Transverse colon (tissue), 4 donors: ENCODE measurements around the gene APC2. TPM values are rescaled to one million over a fixed set of nuclear protein-coding genes. Genes with fewer than 3 reads are reported as not detected.
A peak's percentile ranks its signal among the peaks of the same experiment; 100 is the strongest.

Experiments
- DNase-seq: peaks from one replicate; pipeline ENCODE4 v3.0.0-alpha.2; 2019
- H3K27ac ChIP-seq, 4 donors: fragments of 200-600 bp; sonication (generic); 2 replicates each; pipeline ENCODE4 v1.5.1; 2016 to 2018; ENCODE audit warnings: inconsistent platforms in 4 of 4
- H3K27me3 ChIP-seq: fragments of 200-600 bp; sonication (generic); 2 replicates; pipeline ENCODE4 v1.5.1; 2017; ENCODE audit warnings: inconsistent platforms
- H3K36me3 ChIP-seq, 4 donors: fragments of 200-600 bp; sonication (generic); 2 replicates each; pipeline ENCODE4 v1.5.1; 2017 to 2019; ENCODE audit warnings: inconsistent platforms in 4 of 4
- H3K4me1 ChIP-seq, 4 donors: fragments of 200-600 bp; sonication (generic); 2 replicates each; pipeline ENCODE4 v1.5.1; 2017 to 2020; ENCODE audit warnings: inconsistent platforms in 4 of 4
- H3K4me3 ChIP-seq, 4 donors: fragments of 200-600 bp; sonication (generic); 1 replicate in 1 of 4; 2 replicates in 3 of 4; pipeline versions ENCODE4 v1.5.1 to v1.6.1; 2017 to 2019; ENCODE audit warnings: inconsistent platforms in 4 of 4
- H3K9me3 ChIP-seq, 2 donors: fragments of 200-600 bp; sonication (generic); 2 replicates each; pipeline ENCODE4 v1.5.1; 2017 to 2019; ENCODE audit warnings: inconsistent platforms in 2 of 2
- CTCF ChIP-seq, 5 experiments: fragments of 200-600 bp in 3 of 5; fragments of 450-650 bp in 2 of 5; sonication (generic) in 3 of 5; IDR thresholded peaks; 1 replicate in 2 of 5; 2 replicates in 3 of 5; pipeline ENCODE4 v1.5.1; 2016 to 2017; ENCODE audit warnings: antibody characterized with exemption in 5 of 5, inconsistent platforms in 3 of 5, mild to moderate bottlenecking in 2 of 5, moderate library complexity in 1 of 5
- EP300 ChIP-seq: sonication (generic); formaldehyde crosslinking; IDR thresholded peaks from one replicate; pipeline ENCODE4 v1.6.1; 2017; ENCODE audit warnings: antibody characterized with exemption, low read depth
- POLR2A ChIP-seq: fragments of 450-650 bp; IDR thresholded peaks from one replicate; pipeline ENCODE4 v1.6.1; 2016; ENCODE audit warnings: antibody characterized with exemption, mild to moderate bottlenecking, moderate library complexity
- POLR2AphosphoS5 ChIP-seq, 3 donors: sonication (generic); formaldehyde crosslinking; IDR thresholded peaks; one replicate each; pipeline ENCODE4 v1.6.1; 2016; ENCODE audit warnings: antibody characterized with exemption in 3 of 3
- WGBS, 2 donors: methylation state at CpG; one replicate each; pipeline ENCODE4 v1.1.5; 2018; ENCODE audit warnings: low coverage in 1 of 2; 5-methylcytosine and 5-hydroxymethylcytosine counted together
- in situ Hi-C, 4 donors: fragments of 200-750 bp; cut with MboI; loops; one replicate each; pipeline versions ENCODE4 v1.15.0 to v1.15.1; 2017; ENCODE audit warnings: low sequenced_read_pairs in 3 of 4, low pct_ligation_motif_present in 1 of 4, low pct_unique_long_range_greater_than_20kb in 1 of 4
- intact Hi-C: fragments of 100-400 bp; cut with DNase I; formaldehyde crosslinking; loops from one replicate; pipeline ENCODE4 v1.15.1; 2023; ENCODE audit warnings: low total_unique reads
- total RNA-seq, 4 donors: library from RNA; depleted of rRNA; stranded (reverse); fragments of >200 nt; gene quantifications; one replicate each; pipeline ENCODE4 v1.1.0, GENCODE V29; 2016

Gene APC2
- total RNA-seq, 4 donors from 2014 or later, result under 0.01 to 6.0 (median 0.36) TPM

- H3K9me3 ChIP-seq, result no peaks in the 10 kb centered on the region
- in situ Hi-C loops, result no loop called here
- WGBS, 2 donors, result 14% methylated on average over 35 of the region's 92 CpGs; no CpG with 5 or more reads in 1 of the 2 donors
- H3K36me3 ChIP-seq, result no peaks in the 10 kb centered on the region
- intact Hi-C loops, result no loop called here
- no peak for DNase-seq
- no peak overlapping the region for H3K27ac ChIP-seq
- no peak for TF ChIP-seq EP300
- no peak for TF ChIP-seq CTCF (IDR thresholded peaks at IDR 0.05)
- no peak for TF ChIP-seq POLR2AphosphoS5 (IDR thresholded peaks at IDR 0.05)
- no peak for TF ChIP-seq POLR2A
- peaks cover 82% of the 10 kb centered on the region for H3K27me3 ChIP-seq
- peak overlapping the region in 1 of 4 donors; percentile 5 for H3K4me3 ChIP-seq
- H3K4me1 ChIP-seq, result peaks cover 33 to 66% (median 54%) of the 10 kb centered on the region in 4 donors
Measured at GRCh38 chr19:1467490-1468273, 17.8 kb downstream of the APC2 start.

GRCh38 chr19:1468274-1468820 is 18.4 kb downstream of the APC2 start:
- in situ Hi-C loops (no loop called here), intact Hi-C loops (no loop called here)
- Histone ChIP-seq H3K4me1 (peaks cover 33 to 66% (median 54%) of the 10 kb centered on the region in 4 donors), H3K4me3 (peak overlapping the region in 1 of 4 donors; percentile 25), H3K9me3 (no peaks in the 10 kb centered on the region), H3K27ac (no peak overlapping the region), H3K36me3 (no peaks in the 10 kb centered on the region), H3K27me3 (peaks cover 89% of the 10 kb centered on the region)
- 12% methylated on average over 32 of the region's 49 CpGs; no CpG with 5 or more reads in 1 of the 2 donors for WGBS, 2 donors
- no peak for DNase-seq
- no peak for TF ChIP-seq EP300
- TF ChIP-seq POLR2AphosphoS5 (IDR thresholded peaks at IDR 0.05), result no peak
- TF ChIP-seq CTCF (IDR thresholded peaks at IDR 0.05), result no peak
- TF ChIP-seq POLR2A, result no peak

GRCh38 chr19:1468821-1469254 is 18.9 kb downstream of the APC2 start:
- no CpG with 5 or more reads among the region's 47 CpGs for WGBS, 2 donors
- in situ Hi-C loops (no loop called here), intact Hi-C loops (no loop called here)
- Histone ChIP-seq H3K27ac (no peak overlapping the region), H3K4me3 (peak overlapping the region in 2 of 4 donors; percentile 23 to 25), H3K9me3 (no peaks in the 10 kb centered on the region), H3K36me3 (no peaks in the 10 kb centered on the region), H3K27me3 (peaks cover 92% of the 10 kb centered on the region), H3K4me1 (peaks cover 33 to 66% (median 54%) of the 10 kb centered on the region in 4 donors)
- DNase-seq, result no peak
- TF ChIP-seq CTCF (IDR thresholded peaks at IDR 0.05), result no peak
- no peak for TF ChIP-seq EP300
- no peak for TF ChIP-seq POLR2A
- no peak for TF ChIP-seq POLR2AphosphoS5 (IDR thresholded peaks at IDR 0.05)

- Histone ChIP-seq H3K27ac (no peak overlapping the region), H3K9me3 (no peaks in the 10 kb centered on the region), H3K27me3 (peaks cover 92% of the 10 kb centered on the region), H3K4me3 (peak overlapping the region in 2 of 4 donors; percentile 23 to 45), H3K36me3 (no peaks in the 10 kb centered on the region), H3K4me1 (peaks cover 33 to 66% (median 54%) of the 10 kb centered on the region in 4 donors)
- intact Hi-C loops (no loop called here), in situ Hi-C loops (no loop called here)
- no peak for DNase-seq
- no peak for TF ChIP-seq EP300
- no peak for TF ChIP-seq POLR2A
- TF ChIP-seq POLR2AphosphoS5 (IDR thresholded peaks at IDR 0.05), result no peak
- no peak for TF ChIP-seq CTCF (IDR thresholded peaks at IDR 0.05)
- WGBS, 2 donors, result 2% methylated on average over 18 of the region's 117 CpGs; no CpG with 5 or more reads in 1 of the 2 donors
Measured at GRCh38 chr19:1469255-1470054, 19.5 kb downstream of the APC2 start.
